ENCODE data around the gene BCL2L2. TPM values are rescaled to one million over a fixed set of nuclear protein-coding genes. Genes with fewer than 3 reads are reported as not detected.

The BCL2L2 gene
- total and polyA plus RNA-seq, 2 of the 8 experiments (the other 6 are each of a cell fraction or from before 2014, with no cell fraction given): 9.3 to 13.8 TPM

DNA sequence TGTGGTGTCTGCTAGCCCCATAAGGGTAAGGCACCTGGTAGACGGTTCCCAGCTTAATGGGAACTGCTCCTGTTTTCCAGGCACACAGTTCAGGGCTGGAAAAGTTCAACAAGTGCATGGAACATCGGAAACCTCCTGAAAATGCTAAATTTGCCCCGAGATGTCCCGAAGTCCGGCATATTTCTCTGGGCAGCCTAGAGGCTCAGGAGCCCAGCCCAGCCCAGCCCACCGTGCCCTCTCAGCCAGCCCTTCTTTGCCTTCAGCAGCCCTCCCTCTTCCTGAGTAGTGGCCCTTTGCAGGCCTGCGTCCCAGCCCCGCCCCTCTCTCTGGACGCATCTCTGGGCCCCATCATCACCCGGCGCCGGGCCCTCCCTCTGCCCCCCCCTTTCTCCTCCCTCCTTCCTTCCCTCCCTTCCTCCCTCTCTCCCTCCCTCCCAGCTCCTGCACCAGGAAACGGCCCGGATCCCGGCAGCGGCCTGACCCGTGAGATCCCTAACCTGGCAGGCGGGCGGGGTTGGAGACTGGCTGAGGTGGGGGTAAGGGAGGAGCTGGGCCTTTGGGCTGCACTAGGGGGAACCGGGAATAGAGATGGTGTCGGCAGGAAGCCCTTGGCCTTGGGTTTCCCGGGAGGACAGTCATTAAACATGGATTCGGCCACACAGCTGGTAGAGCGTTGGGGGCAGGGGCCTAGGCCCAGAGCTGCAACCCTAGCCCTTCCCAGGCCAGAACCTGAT is at the start of gene BCL2L2 (continued):
- TF ChIP-seq ATF3 (IDR thresholded peaks at IDR 0.05; ENCODE audit: insufficient read depth, low read depth, low read length) (peak; percentile 93), EZH2 (IDR thresholded peaks at IDR 0.05; ENCODE audit: low read depth, low read length, severe bottlenecking) (no peak), KDM4A (IDR thresholded peaks at IDR 0.05; ENCODE audit: low read depth, low read length, severe bottlenecking) (peak; percentile 100), SIN3A (conservative IDR thresholded peaks at IDR 0.05 in 1 of 2, IDR thresholded peaks at IDR 0.05 in 1 of 2; ENCODE audit: low read depth in 1 of 2, low read length in 2 of 2) (peak; percentile 20 to 76; a peak in 3 of 4 replicates), HDAC6 (IDR thresholded peaks at IDR 0.05; ENCODE audit: low read depth, low read length) (no peak), SP2 (IDR thresholded peaks at IDR 0.05; ENCODE audit: low read length) (no peak), TBP (IDR thresholded peaks at IDR 0.05; ENCODE audit: low read depth, low read length) (peak; percentile 62), ATF2 (IDR thresholded peaks at IDR 0.05; ENCODE audit: low read length) (no peak), RNF2 (IDR thresholded peaks at IDR 0.05; ENCODE audit: borderline replicate concordance, low read depth, low read length, missing control alignments, poor library complexity, severe bottlenecking) (no peak), SP1 (IDR thresholded peaks at IDR 0.05; ENCODE audit: low read depth, low read length) (peak; percentile 35; the same call in 1 of the 2 replicates), POLR2A (IDR thresholded peaks at IDR 0.05; ENCODE audit: control extremely low read depth in 1 of 2, low read depth in 2 of 2, low read length in 2 of 2) (peak; percentile 85 to 91), YY1 (IDR thresholded peaks at IDR 0.05; ENCODE audit: low read depth, low read length) (peak; percentile 12; the same call in 1 of the 2 replicates), TCF12 (IDR thresholded peaks at IDR 0.05; ENCODE audit: low read depth, low read length) (no peak)
- TF ChIP-seq, protein P1, sequence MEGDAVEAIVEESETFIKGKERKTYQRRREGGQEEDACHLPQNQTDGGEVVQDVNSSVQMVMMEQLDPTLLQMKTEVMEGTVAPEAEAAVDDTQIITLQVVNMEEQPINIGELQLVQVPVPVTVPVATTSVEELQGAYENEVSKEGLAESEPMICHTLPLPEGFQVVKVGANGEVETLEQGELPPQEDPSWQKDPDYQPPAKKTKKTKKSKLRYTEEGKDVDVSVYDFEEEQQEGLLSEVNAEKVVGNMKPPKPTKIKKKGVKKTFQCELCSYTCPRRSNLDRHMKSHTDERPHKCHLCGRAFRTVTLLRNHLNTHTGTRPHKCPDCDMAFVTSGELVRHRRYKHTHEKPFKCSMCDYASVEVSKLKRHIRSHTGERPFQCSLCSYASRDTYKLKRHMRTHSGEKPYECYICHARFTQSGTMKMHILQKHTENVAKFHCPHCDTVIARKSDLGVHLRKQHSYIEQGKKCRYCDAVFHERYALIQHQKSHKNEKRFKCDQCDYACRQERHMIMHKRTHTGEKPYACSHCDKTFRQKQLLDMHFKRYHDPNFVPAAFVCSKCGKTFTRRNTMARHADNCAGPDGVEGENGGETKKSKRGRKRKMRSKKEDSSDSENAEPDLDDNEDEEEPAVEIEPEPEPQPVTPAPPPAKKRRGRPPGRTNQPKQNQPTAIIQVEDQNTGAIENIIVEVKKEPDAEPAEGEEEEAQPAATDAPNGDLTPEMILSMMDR (IDR thresholded peaks at IDR 0.05; ENCODE audit: control extremely low read depth in 1 of 3, insufficient read depth in 1 of 3, low read depth in 1 of 3, low read length in 3 of 3): no peak
- TF ChIP-seq, protein P2, sequence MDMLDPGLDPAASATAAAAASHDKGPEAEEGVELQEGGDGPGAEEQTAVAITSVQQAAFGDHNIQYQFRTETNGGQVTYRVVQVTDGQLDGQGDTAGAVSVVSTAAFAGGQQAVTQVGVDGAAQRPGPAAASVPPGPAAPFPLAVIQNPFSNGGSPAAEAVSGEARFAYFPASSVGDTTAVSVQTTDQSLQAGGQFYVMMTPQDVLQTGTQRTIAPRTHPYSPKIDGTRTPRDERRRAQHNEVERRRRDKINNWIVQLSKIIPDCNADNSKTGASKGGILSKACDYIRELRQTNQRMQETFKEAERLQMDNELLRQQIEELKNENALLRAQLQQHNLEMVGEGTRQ (IDR thresholded peaks at IDR 0.05; ENCODE audit: low read length): no peak
- TF ChIP-seq, protein P3, sequence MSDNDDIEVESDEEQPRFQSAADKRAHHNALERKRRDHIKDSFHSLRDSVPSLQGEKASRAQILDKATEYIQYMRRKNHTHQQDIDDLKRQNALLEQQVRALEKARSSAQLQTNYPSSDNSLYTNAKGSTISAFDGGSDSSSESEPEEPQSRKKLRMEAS (IDR thresholded peaks at IDR 0.05): no peak

Data from H1 (cell line).